Ecto neural progenitor cell (in vitro differentiated cells): ENCODE data around the gene MAD1L1.

Experiments
- DNase-seq: peaks from one replicate; pipeline ENCODE4 v3.0.0-alpha.2; 2018; ENCODE audit warnings: low spot score

MAD1L1 gene

GRCh38 chr7:2030475-2031450 is 202.0 kb downstream of the MAD1L1 start:
- DNase-seq, result no peak

GRCh38 chr7:2029936-2030335 is 202.8 kb downstream of the MAD1L1 start:
- DNase-seq, result no peak

DNA sequence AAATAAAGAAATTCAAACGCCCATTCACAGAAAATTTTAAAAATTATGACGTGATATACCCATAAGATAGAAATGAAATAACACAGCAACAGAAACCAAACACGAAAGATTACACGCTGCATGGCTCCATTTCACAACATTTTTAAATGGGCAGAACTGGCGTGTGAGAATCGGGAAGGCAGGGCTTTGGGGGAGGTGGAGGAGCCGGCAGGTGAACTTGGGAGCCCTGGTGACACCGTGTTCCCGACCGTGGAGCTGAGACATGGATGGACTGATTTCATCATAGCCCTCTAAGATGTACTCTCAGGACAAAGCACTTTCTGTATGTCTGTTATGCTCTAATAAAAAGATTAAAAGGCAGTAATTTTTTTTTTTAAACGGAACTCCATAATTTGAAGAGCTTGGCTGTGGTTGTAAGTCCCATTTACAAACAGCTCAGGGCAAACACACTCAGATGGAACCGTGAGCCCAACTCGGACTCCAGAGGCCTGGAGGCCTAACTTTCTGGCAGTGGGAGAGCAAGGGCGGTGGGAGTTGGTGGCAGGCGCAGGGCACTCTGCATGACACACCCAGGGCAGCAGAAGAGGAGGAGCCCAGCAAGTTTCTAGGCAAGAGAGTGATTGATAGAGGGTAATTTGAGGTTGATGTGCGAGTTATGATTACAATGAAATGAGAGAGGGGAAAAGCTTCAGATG is 203.4 kb downstream of the MAD1L1 start:
- no peak for DNase-seq

- no peak for DNase-seq
Measured at GRCh38 chr7:2028733-2029132, 204.0 kb downstream of the MAD1L1 start.

DNA sequence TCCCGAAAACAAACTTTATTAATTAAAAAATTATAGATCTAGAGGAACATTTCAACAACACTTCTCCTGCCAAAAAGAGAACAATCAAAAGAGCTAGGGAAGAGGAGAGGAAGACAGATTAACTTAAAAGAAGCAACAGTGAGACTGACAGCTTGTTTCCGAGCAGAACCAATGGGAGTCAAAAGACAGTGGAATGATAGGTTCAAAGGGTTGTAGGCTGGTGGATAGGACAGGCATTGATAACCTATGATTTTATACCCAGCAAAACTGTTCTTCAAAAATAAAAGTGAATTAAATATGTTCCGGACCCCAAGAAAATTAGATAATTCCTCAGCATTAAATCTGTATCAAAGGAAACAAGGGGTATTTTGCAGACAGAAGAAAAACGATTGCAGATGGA is 207.6 kb downstream of the MAD1L1 start:
- DNase-seq, result no peak

GRCh38 chr7:2024567-2024918 is 208.2 kb downstream of the MAD1L1 start:
- no peak for DNase-seq

GRCh38 chr7:2023877-2024566 is 208.7 kb downstream of the MAD1L1 start:
- no peak for DNase-seq

GRCh38 chr7:2022737-2023250 is 210.0 kb downstream of the MAD1L1 start:
- DNase-seq, result no peak

DNA sequence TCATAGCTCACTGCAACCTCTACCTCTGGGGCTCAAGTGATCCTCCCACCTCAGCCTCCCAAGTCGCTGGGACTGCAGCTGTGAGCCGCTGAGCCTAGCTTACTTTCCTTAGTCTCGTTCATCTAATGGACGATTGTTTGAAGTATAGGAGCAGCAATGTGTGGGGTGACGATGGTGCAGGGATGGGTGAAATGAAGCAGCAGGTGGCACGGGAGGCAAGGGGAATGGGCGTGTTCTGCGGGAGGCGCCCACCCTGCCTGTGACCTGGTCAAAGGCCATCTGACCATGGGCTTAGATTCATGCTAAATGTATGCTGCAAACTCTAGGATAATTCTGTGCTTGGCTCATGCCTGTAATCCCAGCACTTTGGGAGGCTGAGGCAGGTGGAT is 210.7 kb downstream of the MAD1L1 start:
- DNase-seq, result no peak

DNA sequence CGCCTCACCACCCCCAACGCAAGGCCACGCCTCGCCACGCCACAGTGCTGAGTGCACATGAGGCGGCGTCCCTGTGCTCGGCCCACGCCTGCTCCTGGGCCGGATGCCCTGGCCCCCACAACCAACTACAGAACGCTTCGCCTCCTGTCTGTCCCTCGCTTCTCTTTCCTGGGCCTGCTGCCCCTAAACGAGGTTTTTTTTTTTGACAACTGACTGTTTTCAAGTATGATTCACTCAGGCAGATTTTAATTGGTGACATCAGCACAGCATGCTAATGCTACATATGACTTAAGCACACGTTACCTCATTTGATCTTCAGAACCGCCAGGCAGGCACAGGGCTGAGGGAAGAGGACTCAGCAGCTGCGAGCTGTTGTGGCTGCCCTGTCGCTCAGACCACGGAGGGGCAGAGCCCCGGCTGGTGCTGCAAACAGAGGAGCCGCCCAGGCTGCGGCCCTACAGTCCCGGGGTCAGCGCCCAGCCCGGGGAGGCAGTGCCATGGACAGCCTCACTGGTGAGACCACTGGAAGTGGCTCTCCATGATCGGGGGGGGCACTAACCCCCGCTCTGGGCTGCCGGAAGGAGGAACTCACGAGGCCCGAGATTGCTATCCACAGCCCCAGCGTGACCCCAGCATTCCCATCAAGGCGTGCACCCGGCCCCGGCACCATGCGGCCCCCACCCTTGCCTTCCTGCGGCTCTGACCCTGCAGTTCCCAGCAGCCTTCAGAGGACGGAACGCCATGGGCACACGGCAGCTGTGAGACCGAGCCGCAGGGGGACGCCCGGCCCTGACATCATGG is 212.8 kb downstream of the MAD1L1 start:
- DNase-seq, result no peak

- DNase-seq, result no peak
Measured at GRCh38 chr7:2019461-2019710, 213.4 kb downstream of the MAD1L1 start.

DNA sequence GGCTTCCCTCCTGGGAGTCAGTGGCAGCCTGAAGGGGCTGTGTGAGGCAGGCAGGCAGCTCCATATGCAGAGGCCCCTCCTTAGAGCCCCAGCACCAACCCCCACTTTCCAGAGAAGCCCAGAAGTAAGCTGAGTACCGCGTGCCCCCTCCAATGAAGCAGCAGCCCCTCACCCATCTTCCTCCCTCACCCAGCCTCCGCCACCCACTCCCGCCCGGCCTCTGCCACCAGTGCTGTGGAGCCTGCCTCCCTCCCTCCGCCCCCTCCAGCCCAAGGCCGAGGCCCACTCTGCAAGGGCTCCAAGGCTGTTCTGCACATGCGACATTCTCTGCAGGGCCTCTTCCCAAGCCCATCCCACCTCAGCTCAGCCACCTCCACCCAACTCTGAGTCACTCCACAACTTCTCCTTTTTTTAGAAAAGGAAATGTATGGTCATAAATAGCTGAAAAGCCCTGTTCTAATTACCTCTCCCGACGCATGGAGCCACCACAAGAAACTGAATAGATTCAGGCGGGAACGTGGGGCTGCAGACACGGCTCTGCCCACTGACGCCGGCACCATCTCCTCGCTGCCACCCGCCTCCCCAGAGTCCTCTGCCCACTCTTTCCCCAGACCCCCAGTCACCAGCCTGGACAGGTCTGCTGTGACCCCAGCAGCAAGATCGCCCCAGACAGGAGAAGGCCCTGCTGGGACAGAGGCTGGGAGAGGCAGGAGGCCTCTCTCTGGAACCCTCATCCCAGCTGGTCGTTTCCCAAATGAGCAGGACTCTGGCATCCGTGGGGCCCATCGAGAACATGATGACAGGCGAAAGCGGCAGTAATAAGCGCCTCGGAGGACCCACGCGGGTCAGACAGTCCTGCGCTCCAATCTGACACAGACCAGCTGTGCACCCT is 213.9 kb downstream of the MAD1L1 start:
- DNase-seq, result no peak

DNA sequence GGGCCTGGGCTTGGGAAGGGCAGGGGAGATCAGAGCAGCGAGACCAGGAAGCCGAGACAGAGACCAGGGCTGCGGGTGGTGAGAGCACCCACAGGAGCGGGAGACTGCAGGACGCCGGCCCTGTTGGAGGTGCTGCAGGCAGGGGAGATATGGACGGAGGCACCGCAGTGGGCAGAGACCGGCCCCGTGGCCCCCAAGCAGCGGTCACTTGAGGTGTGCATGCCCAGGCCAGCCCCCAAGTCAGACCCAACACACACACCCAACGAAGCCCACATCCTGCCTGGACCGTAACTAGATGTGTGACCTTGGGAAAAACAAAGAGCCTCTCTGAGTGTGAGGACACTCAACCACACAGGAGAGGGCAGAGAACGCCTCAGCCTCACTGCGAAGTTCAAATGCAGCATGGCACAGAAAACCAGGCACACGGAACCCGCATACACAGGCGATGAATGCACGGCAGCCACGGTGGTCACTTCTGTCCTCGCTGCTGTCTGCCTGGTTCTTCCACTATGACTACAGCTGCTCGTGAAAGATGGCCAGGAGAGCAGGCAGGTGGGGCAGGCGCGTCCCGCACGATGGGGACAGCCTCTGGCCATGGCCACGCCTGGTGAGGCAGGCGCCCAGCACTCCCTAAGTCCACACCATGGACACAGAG is 214.7 kb downstream of the MAD1L1 start:
- DNase-seq, result no peak

DNA sequence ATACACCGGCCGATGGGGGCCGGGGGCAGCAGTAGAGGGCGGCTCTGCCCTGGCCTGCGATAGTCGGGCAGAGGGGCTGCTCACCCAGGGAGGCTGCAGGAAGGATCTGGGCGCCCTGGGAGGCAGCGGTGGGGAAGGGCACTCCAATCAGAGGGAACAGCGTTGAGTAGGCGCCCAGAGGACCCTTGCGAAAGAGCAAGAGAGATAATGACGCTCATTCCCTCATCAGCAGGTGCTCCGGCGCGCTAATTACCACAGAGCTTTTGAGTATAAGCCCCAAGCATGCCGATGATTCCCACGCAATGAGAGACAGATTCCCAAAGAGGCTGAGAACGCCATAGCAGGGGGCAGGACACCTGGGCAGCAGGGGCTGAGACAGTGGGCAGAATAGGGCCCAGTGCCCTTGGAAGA is 215.3 kb downstream of the MAD1L1 start:
- DNase-seq, result no peak

- no peak for DNase-seq
Measured at GRCh38 chr7:2016761-2017480, 215.8 kb downstream of the MAD1L1 start.

- DNase-seq, result no peak
Measured at GRCh38 chr7:2016021-2016631, 216.6 kb downstream of the MAD1L1 start.

GRCh38 chr7:2015251-2015871 is 217.4 kb downstream of the MAD1L1 start:
- no peak for DNase-seq

DNA sequence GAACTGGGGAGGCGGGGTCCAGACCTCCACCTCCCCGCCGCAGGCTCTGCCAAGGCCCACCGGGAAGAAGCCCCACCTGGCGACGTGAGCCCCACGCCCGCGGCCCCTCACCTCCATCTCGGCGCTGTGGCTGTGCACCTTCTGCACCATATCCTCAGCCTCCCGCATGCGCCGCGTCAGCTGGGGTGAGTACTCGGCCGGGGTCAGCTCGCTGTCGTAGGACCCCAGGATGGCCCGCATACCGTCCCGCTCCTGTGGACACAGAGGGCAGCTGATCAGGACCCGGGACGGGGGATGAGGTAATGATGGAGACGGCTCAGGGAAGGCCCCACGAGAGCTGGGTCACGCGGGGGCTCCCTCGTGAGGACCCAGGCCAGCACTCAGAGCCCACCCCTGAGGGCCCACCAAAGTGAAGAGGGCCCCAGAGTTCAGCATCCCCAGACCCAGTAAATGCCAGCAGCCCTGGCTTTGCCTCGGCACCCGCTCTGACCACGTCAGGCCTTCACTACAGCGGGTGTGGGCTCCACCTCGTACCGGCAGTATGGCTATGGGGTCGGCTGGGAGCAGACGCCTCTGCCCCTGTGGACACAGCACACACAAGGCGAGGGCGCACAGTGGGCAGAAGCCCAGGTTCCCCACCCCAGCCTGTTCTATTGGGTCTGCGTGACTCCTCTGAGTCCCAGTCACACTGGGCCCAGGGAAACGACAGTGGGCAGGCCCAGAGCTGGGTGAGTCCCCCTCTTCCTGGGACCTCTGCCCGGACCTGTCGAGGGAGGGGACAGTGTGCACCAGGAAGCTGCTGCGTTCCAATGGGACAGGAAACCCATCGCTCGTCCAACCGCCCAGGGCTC is 218.1 kb downstream of the MAD1L1 start:
- DNase-seq, result no peak
